ENCODE measurements around the gene ASXL1. TPM values are rescaled to one million over a fixed set of nuclear protein-coding genes. Genes with fewer than 3 reads are reported as not detected.

ASXL1 gene
- total RNA-seq, 4 donors from 2014 or later, result 43.2 to 143 (median 71.8) TPM

GRCh38 chr20:32455171-32455900 is 97.2 kb downstream of the ASXL1 start:
- TF ChIP-seq POLR2A (IDR thresholded peaks at IDR 0.05), result no peak
- TF ChIP-seq EP300 (IDR thresholded peaks at IDR 0.05), result no peak
- no peak for TF ChIP-seq CTCF (IDR thresholded peaks at IDR 0.05)
- no peak for TF ChIP-seq POLR2AphosphoS5 (IDR thresholded peaks at IDR 0.05)
- Histone ChIP-seq H3K27ac (no peak overlapping the region), H3K9me3 (no peaks in the 10 kb centered on the region), H3K36me3 (peaks cover 32% of the 10 kb centered on the region), H3K4me1 (peaks cover 23% of the 10 kb centered on the region), H3K4me3 (no peak overlapping the region), H3K27me3 (no peaks in the 10 kb centered on the region)
- WGBS, result 88% methylated on average over 8 of the region's 12 CpGs
- DNase-seq (ENCODE audit: low spot score in 2 of 2), result no peak

- no peak overlapping the region for H3K27ac ChIP-seq
- 90% methylated on average over 25 of the region's 35 CpGs for WGBS
- DNase-seq (ENCODE audit: low spot score in 2 of 2), result no peak
- H3K27me3 ChIP-seq, result no peaks in the 10 kb centered on the region
- no peaks in the 10 kb centered on the region for H3K9me3 ChIP-seq
- H3K4me1 ChIP-seq, result peaks cover 16% of the 10 kb centered on the region
- H3K36me3 ChIP-seq, result peaks cover 28% of the 10 kb centered on the region
- TF ChIP-seq POLR2AphosphoS5 (IDR thresholded peaks at IDR 0.05) (no peak), EP300 (IDR thresholded peaks at IDR 0.05) (no peak), POLR2A (IDR thresholded peaks at IDR 0.05) (no peak)
- no peak overlapping the region for H3K4me3 ChIP-seq
Measured at GRCh38 chr20:32455901-32456701, 98.0 kb downstream of the ASXL1 start.

GRCh38 chr20:32456869-32457478 is 98.8 kb downstream of the ASXL1 start:
- H3K4me1 ChIP-seq, result peaks cover 16% of the 10 kb centered on the region
- no peak for TF ChIP-seq POLR2A (IDR thresholded peaks at IDR 0.05)
- TF ChIP-seq CTCF (IDR thresholded peaks at IDR 0.05), result peak; percentile 27 to 77
- TF ChIP-seq EP300 (IDR thresholded peaks at IDR 0.05), result no peak
- no peak for TF ChIP-seq POLR2AphosphoS5 (IDR thresholded peaks at IDR 0.05)
- H3K27me3 ChIP-seq, result no peaks in the 10 kb centered on the region
- no CpG with 5 or more reads among the region's 36 CpGs for WGBS
- peaks cover 21% of the 10 kb centered on the region for H3K36me3 ChIP-seq
- no peaks in the 10 kb centered on the region for H3K9me3 ChIP-seq
- peak overlapping the region; percentile 35 for H3K4me3 ChIP-seq
- no peak overlapping the region for H3K27ac ChIP-seq
- no peak for DNase-seq (ENCODE audit: low spot score in 2 of 2)

- Histone ChIP-seq H3K36me3 (peaks cover 15% of the 10 kb centered on the region), H3K4me1 (peaks cover 16% of the 10 kb centered on the region), H3K27me3 (no peaks in the 10 kb centered on the region), H3K27ac (no peak overlapping the region), H3K9me3 (no peaks in the 10 kb centered on the region), H3K4me3 (peak overlapping the region; percentile 35)
- 22% methylated on average over 11 of the region's 29 CpGs for WGBS
- TF ChIP-seq CTCF (IDR thresholded peaks at IDR 0.05), result no peak
- no peak for TF ChIP-seq POLR2A (IDR thresholded peaks at IDR 0.05)
- TF ChIP-seq POLR2AphosphoS5 (IDR thresholded peaks at IDR 0.05), result no peak
- no peak for TF ChIP-seq EP300 (IDR thresholded peaks at IDR 0.05)
- DNase-seq (ENCODE audit: low spot score in 2 of 2), result no peak
Measured at GRCh38 chr20:32457479-32457986, 99.4 kb downstream of the ASXL1 start.

- Histone ChIP-seq H3K4me3 (no peak overlapping the region), H3K9me3 (no peaks in the 10 kb centered on the region), H3K36me3 (peaks cover 8% of the 10 kb centered on the region), H3K4me1 (peaks cover 16% of the 10 kb centered on the region), H3K27me3 (no peaks in the 10 kb centered on the region), H3K27ac (no peak overlapping the region)
- TF ChIP-seq POLR2A (IDR thresholded peaks at IDR 0.05) (no peak), POLR2AphosphoS5 (IDR thresholded peaks at IDR 0.05) (no peak), EP300 (IDR thresholded peaks at IDR 0.05) (no peak)
- WGBS, result 90% methylated on average over 2 of the region's 10 CpGs
- no peak for DNase-seq (ENCODE audit: low spot score in 2 of 2)
Measured at GRCh38 chr20:32458061-32458836, 100.1 kb downstream of the ASXL1 start.
